ENCODE measurements around the gene ZNF385B. TPM values are rescaled to one million over a fixed set of nuclear protein-coding genes. Genes with fewer than 3 reads are reported as not detected.

The ZNF385B gene
- total RNA-seq, 4 donors from 2014 or later, result 9.7 to 24.9 (median 11.4) TPM

GRCh38 chr2:179884193-179884592, 22.8 kb upstream of the ZNF385B start:
- no peaks in the 10 kb centered on the region for H3K36me3 ChIP-seq
- no peak overlapping the region for H3K27ac ChIP-seq
- H3K4me3 ChIP-seq, result no peak overlapping the region
- ATAC-seq, result no peak
- no peaks in the 10 kb centered on the region for H3K4me1 ChIP-seq
- intact Hi-C loops (cut with DNase I; ENCODE audit: low total_unique reads) (no loop called here), in situ Hi-C loops (cut with MboI; ENCODE audit: low sequenced_read_pairs in 4 of 4) (no loop called here)
- DNase-seq, result no peak
- no peaks in the 10 kb centered on the region for H3K9me3 ChIP-seq
- H3K27me3 ChIP-seq, result no peaks in the 10 kb centered on the region
- TF ChIP-seq CTCF (IDR thresholded peaks at IDR 0.05 in 4 of 5, conservative IDR thresholded peaks at IDR 0.05 in 1 of 5) (no peak), POLR2A (IDR thresholded peaks at IDR 0.05) (no peak)

DNA sequence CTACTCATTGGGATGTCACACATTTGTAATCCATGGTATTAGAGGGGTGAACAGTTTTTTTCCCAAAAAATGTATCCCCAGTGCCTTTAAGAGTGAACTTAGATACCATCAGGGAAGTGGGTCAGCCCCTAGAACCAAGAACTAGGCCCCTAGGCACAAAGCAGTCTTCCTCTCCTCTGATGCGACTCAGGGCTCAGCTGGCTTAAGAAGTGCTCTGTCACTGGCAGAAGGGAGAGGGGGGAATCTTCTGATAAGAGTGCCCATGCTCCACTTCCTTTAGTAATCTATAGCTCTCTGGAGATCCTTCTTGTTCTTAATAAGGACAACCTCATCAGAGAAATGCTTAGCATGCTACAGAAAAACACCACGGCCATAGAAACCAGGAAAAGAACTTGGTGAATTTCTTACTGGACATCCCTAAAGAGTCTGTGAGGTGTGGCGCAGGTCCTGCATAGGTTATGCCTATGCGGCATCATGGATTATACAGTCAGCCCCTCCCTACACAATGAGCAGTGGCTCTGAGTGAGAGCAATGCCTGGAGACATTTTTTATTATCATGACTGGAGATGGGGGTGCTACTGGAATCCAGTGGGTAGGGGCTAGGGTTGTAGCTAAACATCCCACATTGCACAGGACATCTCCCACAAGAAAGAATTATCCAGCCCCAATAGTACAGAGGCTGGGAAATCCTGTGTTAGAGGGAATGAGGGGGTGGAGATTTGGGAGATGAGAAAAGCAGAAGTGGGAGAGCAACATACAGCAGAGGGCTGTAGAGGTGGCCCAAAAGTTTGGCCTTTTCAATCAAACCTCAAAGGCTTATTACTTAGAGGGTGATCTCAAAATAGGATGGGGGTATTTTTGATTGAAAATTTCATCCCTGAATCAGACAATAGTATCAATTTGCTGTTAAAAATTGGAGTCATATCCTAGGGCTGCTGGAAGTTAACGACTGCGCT, 21.7 kb upstream of the ZNF385B start:
- TF ChIP-seq POLR2A (IDR thresholded peaks at IDR 0.05), result no peak
- TF ChIP-seq CTCF (IDR thresholded peaks at IDR 0.05 in 4 of 5, conservative IDR thresholded peaks at IDR 0.05 in 1 of 5), result no peak
- no peaks in the 10 kb centered on the region for H3K9me3 ChIP-seq
- H3K36me3 ChIP-seq, result no peaks in the 10 kb centered on the region
- H3K27me3 ChIP-seq, result no peaks in the 10 kb centered on the region
- intact Hi-C loops (cut with DNase I; ENCODE audit: low total_unique reads) (no loop called here), in situ Hi-C loops (cut with MboI; ENCODE audit: low sequenced_read_pairs in 4 of 4) (no loop called here)
- no peak for DNase-seq
- no peak overlapping the region for H3K4me3 ChIP-seq
- ATAC-seq, result no peak
- H3K27ac ChIP-seq, result no peak overlapping the region
- H3K4me1 ChIP-seq, result no peaks in the 10 kb centered on the region

DNA sequence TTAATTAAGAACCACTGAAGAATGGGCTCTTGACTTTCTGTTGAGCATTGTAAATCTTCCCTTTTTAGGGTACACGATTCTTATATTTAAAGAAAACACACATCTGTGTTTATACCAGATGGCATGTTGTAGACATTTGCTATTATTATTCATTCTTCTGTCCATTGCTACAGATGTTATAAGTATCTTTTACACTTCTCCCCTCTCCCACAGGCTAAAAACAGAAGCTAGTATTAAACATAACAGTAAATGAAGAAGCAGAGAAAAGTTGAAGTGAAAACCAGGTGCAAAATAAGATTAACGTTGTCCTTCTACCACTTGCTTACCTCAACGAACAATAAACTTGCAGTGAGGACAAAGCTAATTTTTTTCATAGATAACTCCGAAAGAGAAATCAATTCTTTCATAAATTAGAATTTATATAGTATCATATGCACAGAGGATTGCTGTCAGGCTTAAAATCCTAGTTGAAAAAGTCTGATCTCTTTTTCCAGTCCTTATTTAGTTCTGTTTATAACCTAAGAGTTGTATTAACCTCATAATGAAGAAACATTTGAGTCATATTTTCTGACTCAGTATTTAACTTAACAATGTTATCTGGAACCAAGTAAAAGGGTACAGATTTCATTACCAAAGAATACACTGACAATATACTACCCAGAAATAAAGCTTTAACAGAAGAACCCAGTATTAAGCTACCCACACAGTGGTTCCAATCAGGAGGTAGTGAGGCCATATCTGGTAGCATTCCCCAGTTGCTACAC, 16.4 kb upstream of the ZNF385B start:
- Histone ChIP-seq H3K27ac (no peak overlapping the region), H3K4me3 (no peak overlapping the region), H3K27me3 (no peaks in the 10 kb centered on the region), H3K9me3 (no peaks in the 10 kb centered on the region), H3K36me3 (no peaks in the 10 kb centered on the region), H3K4me1 (peaks cover 0 to 2% of the 10 kb centered on the region in 2 donors)
- DNase-seq (no peak), ATAC-seq (no peak)
- no peak for TF ChIP-seq CTCF (IDR thresholded peaks at IDR 0.05 in 4 of 5, conservative IDR thresholded peaks at IDR 0.05 in 1 of 5)
- TF ChIP-seq POLR2A (IDR thresholded peaks at IDR 0.05), result no peak
- in situ Hi-C loops (cut with MboI; ENCODE audit: low sequenced_read_pairs in 4 of 4), result no loop called here
- intact Hi-C loops (cut with DNase I; ENCODE audit: low total_unique reads), result no loop called here

DNA sequence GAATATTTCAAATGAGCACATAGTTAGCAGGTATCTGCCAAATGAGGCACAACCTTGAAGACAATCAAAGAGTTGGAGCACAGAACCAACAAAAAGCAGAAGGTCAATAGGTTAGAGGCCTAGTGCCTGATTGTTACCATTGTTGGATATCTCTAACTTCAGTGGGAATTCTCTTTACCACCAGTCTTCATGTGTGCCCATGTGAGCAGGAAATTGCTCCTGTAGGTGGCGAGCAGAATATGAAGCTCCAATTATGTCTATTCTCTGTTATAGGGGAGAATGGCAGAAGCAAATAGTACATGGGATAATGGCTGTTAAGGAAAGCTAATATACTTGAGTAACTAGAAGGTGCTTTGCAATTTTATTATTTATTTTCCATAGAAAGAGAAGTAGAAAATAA, 14.9 kb upstream of the ZNF385B start:
- H3K27ac ChIP-seq, result no peak overlapping the region
- intact Hi-C loops (cut with DNase I; ENCODE audit: low total_unique reads) (no loop called here), in situ Hi-C loops (cut with MboI; ENCODE audit: low sequenced_read_pairs in 4 of 4) (no loop called here)
- no peak overlapping the region for H3K4me3 ChIP-seq
- DNase-seq, result no peak
- TF ChIP-seq POLR2A (IDR thresholded peaks at IDR 0.05), result no peak
- TF ChIP-seq CTCF (IDR thresholded peaks at IDR 0.05 in 4 of 5, conservative IDR thresholded peaks at IDR 0.05 in 1 of 5), result no peak
- no peaks in the 10 kb centered on the region for H3K9me3 ChIP-seq
- H3K27me3 ChIP-seq, result no peaks in the 10 kb centered on the region
- no peaks in the 10 kb centered on the region for H3K36me3 ChIP-seq
- ATAC-seq, result no peak
- H3K4me1 ChIP-seq, result peaks cover 0 to 2% of the 10 kb centered on the region in 2 donors
